B cell (primary cell): ENCODE data around the gene NANOS2. TPM values are rescaled to one million over a fixed set of nuclear protein-coding genes. Genes with fewer than 3 reads are reported as not detected.

Experiments used
- ATAC-seq: fragments of 200-7000 bp; cut with Tn5 transposase; one replicate; pipeline ENCODE4 v1.10.0; 2021; ENCODE audit warnings: low read depth, mild to moderate bottlenecking, moderate number of reproducible peaks, moderate library complexity
- CTCF ChIA-PET: fragments of 350-600 bp; sonication (Branson Sonifier 250); formaldehyde crosslinking; loops from one replicate; lab custom pipeline; 2021; ENCODE audit warnings: antibody characterized with exemption, inconsistent platforms; lab: Charles Lee
- POLR2A ChIA-PET: fragments of 350-600 bp; sonication (Branson Sonifier 250); formaldehyde crosslinking; loops from one replicate; lab custom pipeline; 2021; ENCODE audit warnings: antibody characterized with exemption; lab: Charles Lee
- DNase-seq: peaks from one replicate; pipeline ENCODE4 v3.0.0; 2013
- H2AFZ ChIP-seq: 2 replicates; pipeline ENCODE4 v1.6.1; 2012; ENCODE audit warnings: mild to moderate bottlenecking, low read depth, low read length; ENCODE audit not compliant: insufficient read depth, poor library complexity, severe bottlenecking
- H3K27ac ChIP-seq, 2 donors: 1 replicate in 1 of 2; 2 replicates in 1 of 2; pipeline ENCODE4 v1.5.1; 2012 to 2013; ENCODE audit warnings: low read length in 2 of 2, mild to moderate bottlenecking in 2 of 2, moderate library complexity in 1 of 2
- H3K27me3 ChIP-seq, 4 experiments: fragments of 200-600 bp in 1 of 4; sonication (generic) in 1 of 4; replicated peaks in 1 of 4; 1 replicate in 2 of 4; 2 replicates in 2 of 4; pipeline versions ENCODE4 v1.6.1 to v1.7.0; 2013 to 2016; ENCODE audit warnings: low read length in 3 of 4, mild to moderate bottlenecking in 2 of 4, mixed read lengths in 1 of 4, moderate library complexity in 1 of 4; ENCODE audit not compliant: insufficient read depth in 4 of 4, control insufficient read depth in 3 of 4; ENCODE audit errors: control extremely low read depth in 1 of 4
- H3K36me3 ChIP-seq, 2 experiments: replicated peaks in 1 of 2; 1 replicate in 1 of 2; 2 replicates in 1 of 2; pipeline versions ENCODE4 v1.6.1 to v1.7.1; 2013; ENCODE audit warnings: low read length in 1 of 2; ENCODE audit not compliant: insufficient read depth in 2 of 2, control insufficient read depth in 1 of 2; ENCODE audit errors: control extremely low read depth in 1 of 2, extremely low read depth in 1 of 2
- H3K4me1 ChIP-seq, 2 donors: fragments of 200-600 bp in 1 of 2; sonication (generic) in 1 of 2; 1 replicate in 1 of 2; 2 replicates in 1 of 2; pipeline versions ENCODE4 v1.5.1 to v1.6.1; 2013 to 2017; ENCODE audit warnings: low read length in 2 of 2; ENCODE audit not compliant: control insufficient read depth in 2 of 2, insufficient read depth in 2 of 2
- H3K4me2 ChIP-seq: replicated peaks from 2 replicates; pipeline ENCODE3; 2012; ENCODE audit warnings: mild to moderate bottlenecking, low read depth, low read length; ENCODE audit not compliant: poor library complexity, severe bottlenecking
- H3K4me3 ChIP-seq, 5 experiments: fragments of 200-600 bp in 1 of 5; sonication (generic) in 1 of 5; 1 replicate in 3 of 5; 2 replicates in 2 of 5; pipeline versions ENCODE4 v1.5.1 to v1.7.0; 2011 to 2016; ENCODE audit warnings: low read length in 4 of 5, mild to moderate bottlenecking in 4 of 5, low read depth in 2 of 5, control low read depth in 1 of 5, moderate library complexity in 1 of 5; ENCODE audit not compliant: insufficient read depth in 1 of 5; ENCODE audit errors: control extremely low read depth in 1 of 5, extremely low read depth in 1 of 5
- H3K79me2 ChIP-seq: fragments of 200-600 bp; sonication (generic); one replicate; pipeline ENCODE4 v1.6.0; 2016; ENCODE audit warnings: low read length; ENCODE audit not compliant: control insufficient read depth, insufficient read depth
- H3K9ac ChIP-seq: fragments of 200-600 bp; sonication (generic); 2 replicates; pipeline ENCODE4 v1.6.1; 2017; ENCODE audit warnings: mild to moderate bottlenecking, low read length, moderate library complexity
- H3K9me3 ChIP-seq, 3 donors: one replicate each; pipeline versions ENCODE4 v1.6.1 to v1.7.1; 2013; ENCODE audit warnings: low read length in 2 of 3; ENCODE audit not compliant: control insufficient read depth in 2 of 3, insufficient read depth in 1 of 3; ENCODE audit errors: control extremely low read depth in 1 of 3
- H4K20me1 ChIP-seq: 2 replicates; pipeline ENCODE4 v1.6.0; 2012; ENCODE audit warnings: mild to moderate bottlenecking, low read length; ENCODE audit not compliant: insufficient read depth, control insufficient read depth, poor library complexity, severe bottlenecking
- H3K27ac Mint-ChIP-seq: one replicate; pipeline ENCODE4 v1.8.0; 2021; ENCODE audit warnings: mixed read lengths
- H3K27me3 Mint-ChIP-seq: one replicate; pipeline ENCODE4 v1.8.0; 2021; ENCODE audit warnings: mixed read lengths
- H3K4me1 Mint-ChIP-seq: one replicate; pipeline ENCODE4 v1.8.0; 2021; ENCODE audit warnings: mixed read lengths
- H3K4me3 Mint-ChIP-seq: one replicate; pipeline ENCODE4 v1.8.0; 2021; ENCODE audit warnings: mixed read lengths
- H3K9me3 Mint-ChIP-seq: one replicate; pipeline ENCODE4 v1.8.0; 2022; ENCODE audit warnings: mixed read lengths; ENCODE audit not compliant: insufficient read depth
- CTCF ChIP-seq: fragments of 200-600 bp; IDR thresholded peaks from one replicate; pipeline ENCODE4 v1.8.0; 2022; ENCODE audit warnings: antibody characterized with exemption, mild to moderate bottlenecking
- EZH2 ChIP-seq: IDR thresholded peaks from 2 replicates; pipeline ENCODE4 v1.6.1; 2012; ENCODE audit warnings: borderline replicate concordance, low read depth, mild to moderate bottlenecking, moderate library complexity, low read length; ENCODE audit not compliant: insufficient read depth, poor library complexity, severe bottlenecking
- WGBS: methylation state at CpG from one replicate; pipeline ENCODE4 v1.1.5; 2013; ENCODE audit warnings: missing lambda C conversion rate; ENCODE audit not compliant: insufficient coverage; 5-methylcytosine and 5-hydroxymethylcytosine counted together
- intact Hi-C: fragments of 100-400 bp; cut with micrococcal nuclease; formaldehyde crosslinking; loops from one replicate; pipeline ENCODE4 v1.10.0; 2022
- polyA plus RNA-seq: library from polyadenylated mRNA; depleted of rRNA; stranded (reverse); fragments of >200 nt; gene quantifications from 2 replicates; pipeline ENCODE4 v1.2.3, GENCODE V29; 2012
- total RNA-seq, 2 donors: library from RNA; stranded (reverse); fragments of 120-200 nt in 1 of 2; gene quantifications; 1 replicate in 1 of 2; 2 replicates in 1 of 2; pipeline versions ENCODE4 v1.2.3 to v1.2.4, GENCODE V29; 2013 to 2022

Gene NANOS2
- total and polyA plus RNA-seq, 2 donors (not counting 1 experiment from before 2014, with no cell fraction given): not detected

GRCh38 chr19:45866400-45867176 lies 48.0 kb downstream of the NANOS2 start:
- intact Hi-C loops: no loop called here
- Histone ChIP-seq H3K36me3 (no peaks in the 10 kb centered on the region), H3K79me2 (peaks cover 8% of the 10 kb centered on the region), H3K9me3 (peaks cover 0 to 4% (median 0%) of the 10 kb centered on the region in 3 donors), H3K27me3 (peaks cover 0 to 14% (median 6%) of the 10 kb centered on the region in 4 experiments), H3K4me3 (no peak overlapping the region), H2AFZ (no peak overlapping the region), H3K4me2 (no peak overlapping the region), H3K27ac (no peak overlapping the region), H4K20me1 (no peaks in the 10 kb centered on the region), H3K9ac (no peak overlapping the region), H3K4me1 (peaks cover 21 to 23% of the 10 kb centered on the region in 2 donors)
- WGBS: 94% methylated on average over 7 of the region's 11 CpGs
- POLR2A ChIA-PET: no interaction called here
- CTCF ChIA-PET: interaction anchor here (0.5 kb wide), 1 partner anchor 9 kb away, joined by 4 read pairs; no protein-coding TSS in a partner anchor
- no peak overlapping the region for H3K27ac Mint-ChIP-seq
- no peak for DNase-seq
- H3K4me1 Mint-ChIP-seq: peaks cover 24% of the 10 kb centered on the region
- no peak overlapping the region for H3K4me3 Mint-ChIP-seq
- H3K9me3 Mint-ChIP-seq: no peaks in the 10 kb centered on the region
- H3K27me3 Mint-ChIP-seq: peaks cover 10% of the 10 kb centered on the region
- TF ChIP-seq EZH2 (no peak), CTCF (no peak)
- no peak for ATAC-seq
